Tibial artery (tissue), 4 donors: Measurements from ENCODE around the gene RAG2.
A peak's percentile ranks its signal among the peaks of the same experiment; 100 is the strongest.
"Not testable (repeated sequence)": the region's sequence is repeated elsewhere in the genome, so short reads cannot be mapped to it uniquely, and the experiment has no call there.

ENCODE experiments used
- DNase-seq, 2 donors: peaks; one replicate each; pipeline ENCODE4 v3.0.0-alpha.2; 2019
- H3K27ac ChIP-seq, 2 donors: fragments of 200-600 bp; sonication (generic) in 1 of 2; 1 replicate in 1 of 2; 2 replicates in 1 of 2; pipeline ENCODE4 v1.5.1; 2018 to 2019; ENCODE audit warnings: mild to moderate bottlenecking in 1 of 2
- H3K27me3 ChIP-seq, 2 donors: fragments of 200-600 bp; sonication (generic) in 1 of 2; one replicate each; pipeline versions ENCODE4 v1.5.1 to v1.6.0; 2016 to 2019
- H3K36me3 ChIP-seq, 3 donors: fragments of 200-600 bp; sonication (generic) in 2 of 3; one replicate each; pipeline ENCODE4 v1.5.1; 2016 to 2019; ENCODE audit warnings: mild to moderate bottlenecking in 2 of 3
- H3K4me1 ChIP-seq, 4 donors: fragments of 200-600 bp; sonication (generic) in 2 of 4; 1 replicate in 3 of 4; 2 replicates in 1 of 4; pipeline ENCODE4 v1.5.1; 2016 to 2019
- H3K4me3 ChIP-seq, 2 donors: fragments of 200-600 bp; sonication (generic) in 1 of 2; 1 replicate in 1 of 2; 2 replicates in 1 of 2; pipeline ENCODE4 v1.5.1; 2018 to 2019; ENCODE audit warnings: mild to moderate bottlenecking in 2 of 2
- H3K9me3 ChIP-seq, 3 donors: fragments of 200-600 bp; sonication (generic) in 1 of 3; one replicate each; pipeline ENCODE4 v1.5.1; 2016 to 2019
- intact Hi-C: fragments of 100-400 bp; cut with DNase I; formaldehyde crosslinking; loops from one replicate; pipeline ENCODE4 v1.15.0; 2023; ENCODE audit warnings: low total_unique reads
- TF ChIP-seq, protein P1 (sequence below), 2 experiments: fragments of 200-600 bp in 1 of 2; fragments of 450-650 bp in 1 of 2; IDR thresholded peaks; one replicate each; pipeline ENCODE4 v1.5.1; 2017 to 2019; ENCODE audit warnings: antibody characterized with exemption in 2 of 2, mild to moderate bottlenecking in 1 of 2, moderate library complexity in 1 of 2

Gene RAG2

DNA sequence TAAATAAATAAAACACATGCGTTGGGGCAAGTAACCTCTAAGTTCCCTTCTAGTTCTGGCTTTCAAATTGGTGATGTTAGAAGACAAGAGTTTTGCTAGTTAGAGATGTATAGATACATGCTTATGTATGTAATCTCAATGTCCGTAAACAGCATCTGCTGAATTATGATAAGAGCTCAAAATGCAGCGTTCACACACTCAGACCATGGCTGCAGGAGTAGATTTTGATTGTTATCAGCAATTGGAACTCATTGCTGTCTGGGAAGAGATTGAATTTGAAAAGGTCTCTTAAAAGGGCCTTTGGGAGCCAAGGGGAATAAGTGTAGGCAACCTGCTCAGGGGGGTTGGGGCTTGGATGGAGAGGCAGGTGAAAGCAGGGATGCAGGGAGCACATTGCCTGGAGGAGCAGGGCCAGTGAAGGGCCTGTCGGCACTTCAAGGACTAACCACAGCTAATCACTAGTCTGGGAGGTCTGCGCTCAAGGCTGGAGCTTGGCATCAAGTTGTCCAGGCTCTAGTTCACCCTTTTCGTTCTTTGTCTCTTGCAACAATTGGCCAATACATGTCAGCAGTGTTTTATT, 32.9 kb downstream of the RAG2 start:
- intact Hi-C loops = loop anchor here (5.0 kb wide), 1 partner anchor 42 kb away; no protein-coding TSS in a partner anchor

DNA sequence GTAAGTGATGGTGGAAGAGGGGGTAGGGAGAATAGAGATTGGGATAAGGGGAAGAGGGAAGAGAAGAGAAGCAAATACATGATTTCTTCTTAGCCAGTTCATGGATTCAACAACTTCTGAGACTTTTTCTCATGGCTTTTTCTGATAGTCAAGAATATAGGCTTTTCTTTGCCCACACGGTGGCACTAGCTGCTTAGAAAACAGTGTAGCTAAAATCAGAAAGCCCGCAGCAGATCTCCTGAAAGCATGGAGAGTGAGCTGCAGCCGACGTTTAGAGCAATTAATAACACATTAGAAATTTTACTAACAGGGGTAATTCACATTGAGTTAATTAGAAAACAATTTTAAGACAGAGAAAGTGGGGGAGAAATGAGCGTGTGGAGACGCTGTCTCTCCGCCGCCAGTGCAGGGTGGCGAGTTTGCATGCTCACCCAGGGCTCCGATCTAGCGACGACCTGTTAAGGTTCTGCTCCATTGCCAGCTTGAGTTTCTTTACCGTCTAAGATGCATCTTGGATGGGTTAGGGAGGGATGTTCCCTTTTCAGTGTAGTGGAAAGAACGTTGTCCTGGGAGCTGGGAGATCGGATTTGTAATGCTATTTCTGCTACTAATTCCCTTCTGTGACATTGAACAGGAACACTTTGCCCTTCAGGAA, 33.5 kb downstream of the RAG2 start:
- intact Hi-C loops = loop anchor here (5.0 kb wide), 3 partner anchors 43 to 108 kb away; no protein-coding TSS in a partner anchor
- H3K4me3 ChIP-seq = peak overlapping the region; percentile 25 to 46
- no peaks in the 10 kb centered on the region for H3K9me3 ChIP-seq
- DNase-seq = peak in 1 of 2 donors; percentile 43
- TF ChIP-seq, protein P1, sequence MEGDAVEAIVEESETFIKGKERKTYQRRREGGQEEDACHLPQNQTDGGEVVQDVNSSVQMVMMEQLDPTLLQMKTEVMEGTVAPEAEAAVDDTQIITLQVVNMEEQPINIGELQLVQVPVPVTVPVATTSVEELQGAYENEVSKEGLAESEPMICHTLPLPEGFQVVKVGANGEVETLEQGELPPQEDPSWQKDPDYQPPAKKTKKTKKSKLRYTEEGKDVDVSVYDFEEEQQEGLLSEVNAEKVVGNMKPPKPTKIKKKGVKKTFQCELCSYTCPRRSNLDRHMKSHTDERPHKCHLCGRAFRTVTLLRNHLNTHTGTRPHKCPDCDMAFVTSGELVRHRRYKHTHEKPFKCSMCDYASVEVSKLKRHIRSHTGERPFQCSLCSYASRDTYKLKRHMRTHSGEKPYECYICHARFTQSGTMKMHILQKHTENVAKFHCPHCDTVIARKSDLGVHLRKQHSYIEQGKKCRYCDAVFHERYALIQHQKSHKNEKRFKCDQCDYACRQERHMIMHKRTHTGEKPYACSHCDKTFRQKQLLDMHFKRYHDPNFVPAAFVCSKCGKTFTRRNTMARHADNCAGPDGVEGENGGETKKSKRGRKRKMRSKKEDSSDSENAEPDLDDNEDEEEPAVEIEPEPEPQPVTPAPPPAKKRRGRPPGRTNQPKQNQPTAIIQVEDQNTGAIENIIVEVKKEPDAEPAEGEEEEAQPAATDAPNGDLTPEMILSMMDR (IDR thresholded peaks at IDR 0.05) = peak; percentile 64 to 77
- no peaks in the 10 kb centered on the region for H3K36me3 ChIP-seq
- peaks cover 0 to 7% (median 2%) of the 10 kb centered on the region in 4 donors for H3K4me1 ChIP-seq
- H3K27ac ChIP-seq = no peak overlapping the region
- no peaks in the 10 kb centered on the region for H3K27me3 ChIP-seq

More for the DNA sequence above, 32.9 kb downstream of the RAG2 start:
- no peaks in the 10 kb centered on the region for H3K9me3 ChIP-seq
- no peaks in the 10 kb centered on the region for H3K36me3 ChIP-seq
- no peak overlapping the region for H3K27ac ChIP-seq
- DNase-seq = no peak
- no peaks in the 10 kb centered on the region for H3K27me3 ChIP-seq
- TF ChIP-seq, protein P1 (IDR thresholded peaks at IDR 0.05) = no peak
- H3K4me3 ChIP-seq = peak overlapping the region in 1 of 2 donors; percentile 46
- peaks cover 0 to 7% (median 2%) of the 10 kb centered on the region in 4 donors for H3K4me1 ChIP-seq

DNA sequence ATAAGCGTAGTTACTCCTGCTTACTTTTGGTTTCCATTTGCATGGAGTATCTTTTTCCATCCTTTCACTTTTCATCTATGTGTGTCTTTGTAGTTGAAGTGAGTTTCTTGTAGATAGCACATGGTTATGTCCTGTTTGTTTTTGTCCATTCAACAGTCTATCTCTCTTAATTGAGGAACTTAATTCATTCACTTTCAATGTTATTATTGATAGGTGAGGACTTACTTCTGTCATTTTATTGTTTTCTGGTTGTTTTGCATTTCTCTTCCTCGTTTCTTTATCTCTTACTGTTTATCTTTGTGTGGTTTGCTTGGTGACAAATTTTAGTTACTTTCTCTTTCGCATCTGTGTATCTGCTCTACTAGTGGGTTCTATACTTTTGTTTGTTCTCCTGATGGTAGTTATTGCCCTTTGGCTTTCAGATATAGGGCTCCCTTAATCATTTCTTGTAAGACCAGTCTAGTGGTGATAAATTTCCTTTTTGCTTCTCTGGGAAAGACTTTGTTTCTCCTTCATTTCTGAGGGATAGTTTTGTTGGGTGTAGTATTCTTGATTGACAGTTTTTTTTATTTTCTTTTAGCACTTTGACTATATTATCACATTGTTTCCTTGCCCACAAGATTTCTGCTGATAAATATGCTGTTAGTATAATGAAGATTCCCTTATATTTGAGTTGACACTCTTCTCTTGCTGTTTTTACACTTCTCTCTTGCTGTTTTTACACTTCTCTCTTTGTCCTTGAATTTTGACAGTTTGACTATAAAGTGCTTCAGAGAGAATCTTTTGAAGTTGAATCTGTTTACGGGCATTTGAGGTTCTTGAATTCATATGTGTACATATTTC, 39.2 kb downstream of the RAG2 start:
- TF ChIP-seq, protein P1 (IDR thresholded peaks at IDR 0.05) = no peak
- Histone ChIP-seq H3K27ac (no peak overlapping the region), H3K36me3 (no peaks in the 10 kb centered on the region), H3K4me1 (no peaks in the 10 kb centered on the region), H3K9me3 (peaks cover 0 to 5% (median 0%) of the 10 kb centered on the region in 3 donors), H3K4me3 (no peak overlapping the region), H3K27me3 (no peaks in the 10 kb centered on the region)
- no peak for DNase-seq
- intact Hi-C loops = no loop called here

DNA sequence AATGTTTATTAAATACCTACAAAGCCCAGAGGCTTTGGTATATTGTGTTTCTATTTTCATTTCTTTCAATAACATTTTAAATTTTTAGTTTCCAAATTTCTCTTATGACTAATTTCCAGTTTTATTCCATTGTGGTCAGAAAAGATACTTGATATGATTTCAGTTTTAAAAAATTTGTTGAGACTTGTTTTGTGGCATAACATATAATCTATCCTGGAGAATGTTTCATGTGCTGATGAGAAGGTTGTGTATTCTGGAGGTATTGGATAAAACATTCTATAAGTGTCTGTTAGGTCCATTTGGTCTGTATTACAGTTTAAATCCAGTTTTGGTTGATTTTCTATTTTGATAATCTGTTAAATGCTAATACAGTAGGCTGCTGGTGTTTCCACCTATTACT, 40.0 kb downstream of the RAG2 start:
- Histone ChIP-seq H3K27ac (no peak overlapping the region), H3K27me3 (no peaks in the 10 kb centered on the region), H3K36me3 (no peaks in the 10 kb centered on the region), H3K4me3 (no peak overlapping the region), H3K9me3 (peaks cover 0 to 5% (median 0%) of the 10 kb centered on the region in 3 donors), H3K4me1 (no peaks in the 10 kb centered on the region)
- DNase-seq = no peak
- intact Hi-C loops = no loop called here
- TF ChIP-seq, protein P1 (IDR thresholded peaks at IDR 0.05) = no peak

DNA sequence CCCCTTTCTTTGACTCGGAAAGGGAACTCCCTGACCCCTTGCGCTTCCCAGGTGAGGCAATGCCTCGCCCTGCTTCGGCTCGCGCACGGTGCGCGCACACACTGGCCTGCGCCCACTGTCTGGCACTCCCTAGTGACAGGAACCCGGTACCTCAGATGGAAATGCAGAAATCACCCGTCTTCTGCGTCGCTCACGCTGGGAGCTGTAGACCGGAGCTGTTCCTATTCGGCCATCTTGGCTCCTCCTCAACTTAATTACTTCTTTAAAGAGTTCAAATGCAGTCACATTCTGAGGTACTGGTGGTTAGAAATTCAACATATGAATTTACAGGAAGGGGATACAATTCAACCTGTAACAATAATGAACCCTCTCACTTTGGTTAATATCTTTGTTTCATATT, 40.6 kb downstream of the RAG2 start:
- H3K4me3 ChIP-seq, H3K4me1 ChIP-seq, DNase-seq: not testable (repeated sequence)

More for the DNA sequence above, 40.6 kb downstream of the RAG2 start:
- intact Hi-C loops, H3K27me3 ChIP-seq, H3K9me3 ChIP-seq, H3K36me3 ChIP-seq, H3K27ac ChIP-seq: not testable (repeated sequence)
